GM19193 (cell line): ENCODE data around the gene MED27.

Experiments
- POLR2A ChIP-seq: IDR thresholded peaks from 4 replicates; pipeline ENCODE4 v1.6.1; 2011; ENCODE audit not compliant: insufficient read depth, insufficient read length; ENCODE audit errors: extremely low read depth

Gene MED27

GRCh38 chr9:132036521-132036920, 43.1 kb downstream of the MED27 start:
- no peak for TF ChIP-seq POLR2A

- no peak for TF ChIP-seq POLR2A
Observed at GRCh38 chr9:132035679-132036078, 44.0 kb downstream of the MED27 start.

- TF ChIP-seq POLR2A: no peak
Observed at GRCh38 chr9:132032238-132032950, 47.3 kb downstream of the MED27 start.

- TF ChIP-seq POLR2A: no peak
Observed at GRCh38 chr9:132031467-132032237, 48.0 kb downstream of the MED27 start.

- TF ChIP-seq POLR2A: no peak
Observed at GRCh38 chr9:132030626-132031325, 48.9 kb downstream of the MED27 start.

GRCh38 chr9:132027752-132028663, 51.7 kb downstream of the MED27 start:
- no peak for TF ChIP-seq POLR2A

GRCh38 chr9:132026932-132027585, 52.6 kb downstream of the MED27 start:
- TF ChIP-seq POLR2A: no peak

- TF ChIP-seq POLR2A: no peak
Observed at GRCh38 chr9:132025766-132026165, 53.9 kb downstream of the MED27 start.

GRCh38 chr9:132024589-132024988, 55.1 kb downstream of the MED27 start:
- TF ChIP-seq POLR2A: no peak

- TF ChIP-seq POLR2A: no peak
Observed at GRCh38 chr9:132023419-132024180, 56.1 kb downstream of the MED27 start.

GRCh38 chr9:132020820-132021510, 58.7 kb downstream of the MED27 start:
- TF ChIP-seq POLR2A: no peak

GRCh38 chr9:132020272-132020671, 59.4 kb downstream of the MED27 start:
- TF ChIP-seq POLR2A: no peak

GRCh38 chr9:132019702-132020101, 60.0 kb downstream of the MED27 start:
- TF ChIP-seq POLR2A: no peak
